ENCODE results near the gene TP53I13. TPM values are rescaled to one million over a fixed set of nuclear protein-coding genes. Genes with fewer than 3 reads are reported as not detected.

Gene TP53I13
- total and polyA plus RNA-seq, 2 donors (not counting 1 experiment from before 2014, with no cell fraction given), result 11.1 to 51.5 TPM

DNA sequence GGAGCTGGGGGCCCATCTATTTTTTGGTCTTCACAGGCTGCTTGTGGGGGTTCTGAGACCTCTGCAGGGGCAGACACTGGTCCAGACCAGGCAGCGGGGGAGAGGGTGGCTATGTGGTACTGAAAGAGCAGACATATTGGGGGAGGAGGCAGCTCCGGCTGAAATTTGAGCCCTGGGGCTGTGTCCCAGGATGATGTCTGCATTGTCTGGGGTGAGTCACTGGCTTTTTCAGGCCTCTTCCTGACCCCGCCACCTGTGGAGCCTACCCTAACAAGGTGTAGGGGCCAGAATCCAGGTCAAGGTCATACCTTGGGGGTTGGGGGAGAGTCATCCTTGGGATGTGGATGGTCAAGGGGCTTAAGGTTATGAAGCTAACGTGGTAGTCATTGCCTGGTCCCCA lies 51.8 kb downstream of the TP53I13 start:
- peak; percentile 25 to 37 for DNase-seq (ENCODE audit: low read depth in 2 of 2)
- TF ChIP-seq, protein P1, sequence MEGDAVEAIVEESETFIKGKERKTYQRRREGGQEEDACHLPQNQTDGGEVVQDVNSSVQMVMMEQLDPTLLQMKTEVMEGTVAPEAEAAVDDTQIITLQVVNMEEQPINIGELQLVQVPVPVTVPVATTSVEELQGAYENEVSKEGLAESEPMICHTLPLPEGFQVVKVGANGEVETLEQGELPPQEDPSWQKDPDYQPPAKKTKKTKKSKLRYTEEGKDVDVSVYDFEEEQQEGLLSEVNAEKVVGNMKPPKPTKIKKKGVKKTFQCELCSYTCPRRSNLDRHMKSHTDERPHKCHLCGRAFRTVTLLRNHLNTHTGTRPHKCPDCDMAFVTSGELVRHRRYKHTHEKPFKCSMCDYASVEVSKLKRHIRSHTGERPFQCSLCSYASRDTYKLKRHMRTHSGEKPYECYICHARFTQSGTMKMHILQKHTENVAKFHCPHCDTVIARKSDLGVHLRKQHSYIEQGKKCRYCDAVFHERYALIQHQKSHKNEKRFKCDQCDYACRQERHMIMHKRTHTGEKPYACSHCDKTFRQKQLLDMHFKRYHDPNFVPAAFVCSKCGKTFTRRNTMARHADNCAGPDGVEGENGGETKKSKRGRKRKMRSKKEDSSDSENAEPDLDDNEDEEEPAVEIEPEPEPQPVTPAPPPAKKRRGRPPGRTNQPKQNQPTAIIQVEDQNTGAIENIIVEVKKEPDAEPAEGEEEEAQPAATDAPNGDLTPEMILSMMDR (conservative IDR thresholded peaks at IDR 0.05 in 1 of 2, IDR thresholded peaks at IDR 0.05 in 1 of 2; ENCODE audit: low read depth in 1 of 2, low read length in 2 of 2), result no peak
- TF ChIP-seq EZH2 (IDR thresholded peaks at IDR 0.05; ENCODE audit: low read length, missing control alignments), result no peak
- peaks cover 22% of the 10 kb centered on the region for H3K4me1 ChIP-seq (ENCODE audit: control insufficient read depth, extremely low read depth, insufficient read depth, low read length)

DNA sequence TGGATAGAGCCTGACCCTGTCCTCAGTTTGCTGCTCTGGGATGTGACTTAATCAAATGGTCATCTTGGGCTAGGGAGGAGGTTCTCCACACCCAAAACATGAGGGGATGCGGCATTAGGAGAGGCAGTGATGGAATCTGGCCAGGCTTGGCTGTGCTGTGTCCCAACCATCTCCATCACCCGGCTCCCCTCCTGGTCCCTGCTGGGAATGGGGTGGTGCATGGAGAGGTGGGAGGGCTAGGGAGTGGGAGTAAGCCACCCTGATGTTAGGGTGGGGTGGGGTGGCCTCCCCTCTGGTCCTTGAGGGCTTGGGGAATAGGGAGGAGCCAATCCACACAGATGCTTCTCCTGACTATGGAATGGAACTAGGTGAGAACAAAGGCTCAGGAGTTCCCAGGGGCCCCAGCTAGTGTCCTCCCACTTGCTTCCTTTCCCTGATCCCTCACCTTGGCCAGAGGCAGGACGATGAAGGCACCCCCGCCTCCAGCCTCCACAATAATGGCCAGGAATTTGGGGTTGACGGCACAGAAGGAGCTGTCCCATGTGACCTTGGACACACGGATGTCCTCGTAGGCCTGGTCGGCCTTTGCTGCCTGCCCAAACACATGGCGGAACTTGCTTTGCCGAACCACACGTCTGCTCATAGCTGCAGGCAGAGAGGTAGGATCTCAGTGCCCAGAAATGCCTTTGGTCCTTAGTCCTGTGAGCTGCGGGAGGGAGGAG lies 52.4 kb downstream of the TP53I13 start:
- no peaks in the 10 kb centered on the region for H3K9me3 ChIP-seq (ENCODE audit: control insufficient read depth, insufficient read depth, low read depth, low read length)
- H3K36me3 ChIP-seq (ENCODE audit: control insufficient read depth, insufficient read depth, low read length), result no peaks in the 10 kb centered on the region
- TF ChIP-seq EZH2 (IDR thresholded peaks at IDR 0.05; ENCODE audit: low read length, missing control alignments), result no peak
- H3K4me1 ChIP-seq (ENCODE audit: control insufficient read depth, extremely low read depth, insufficient read depth, low read length), result peaks cover 24% of the 10 kb centered on the region
- no peaks in the 10 kb centered on the region for H4K20me1 ChIP-seq (ENCODE audit: control insufficient read depth, extremely low read depth, insufficient read depth, low read length)
- no peak overlapping the region for H3K27ac ChIP-seq (ENCODE audit: insufficient read depth, low read length)
- no peaks in the 10 kb centered on the region for H3K27me3 ChIP-seq (ENCODE audit: control insufficient read depth, insufficient read depth, low read length)
- no peak overlapping the region for H2AFZ ChIP-seq (ENCODE audit: low read length)
- no peak overlapping the region for H3K4me2 ChIP-seq (ENCODE audit: extremely low read depth, insufficient read depth, low read length)
- DNase-seq (ENCODE audit: low read depth in 2 of 2), result no peak
- no peak overlapping the region for H3K9ac ChIP-seq (ENCODE audit: insufficient read depth, low read length)
- H3K4me3 ChIP-seq (replicated peaks in 1 of 4; ENCODE audit: control extremely low read depth in 1 of 4, insufficient read depth in 1 of 4, low read depth in 3 of 4, low read length in 4 of 4), result no peak overlapping the region
- H3K79me2 ChIP-seq (ENCODE audit: control insufficient read depth, insufficient read depth, low read length), result no peaks in the 10 kb centered on the region

More for the DNA sequence above, 51.8 kb downstream of the TP53I13 start:
- Histone ChIP-seq H4K20me1 (ENCODE audit: control insufficient read depth, extremely low read depth, insufficient read depth, low read length) (no peaks in the 10 kb centered on the region), H3K36me3 (ENCODE audit: control insufficient read depth, insufficient read depth, low read length) (no peaks in the 10 kb centered on the region), H3K27ac (ENCODE audit: insufficient read depth, low read length) (no peak overlapping the region), H3K79me2 (ENCODE audit: control insufficient read depth, insufficient read depth, low read length) (no peaks in the 10 kb centered on the region), H3K4me3 (replicated peaks in 1 of 4; ENCODE audit: control extremely low read depth in 1 of 4, insufficient read depth in 1 of 4, low read depth in 3 of 4, low read length in 4 of 4) (no peak overlapping the region), H3K9me3 (ENCODE audit: control insufficient read depth, insufficient read depth, low read depth, low read length) (no peaks in the 10 kb centered on the region), H3K4me2 (ENCODE audit: extremely low read depth, insufficient read depth, low read length) (no peak overlapping the region), H3K9ac (ENCODE audit: insufficient read depth, low read length) (no peak overlapping the region), H2AFZ (ENCODE audit: low read length) (no peak overlapping the region), H3K27me3 (ENCODE audit: control insufficient read depth, insufficient read depth, low read length) (no peaks in the 10 kb centered on the region)

DNA sequence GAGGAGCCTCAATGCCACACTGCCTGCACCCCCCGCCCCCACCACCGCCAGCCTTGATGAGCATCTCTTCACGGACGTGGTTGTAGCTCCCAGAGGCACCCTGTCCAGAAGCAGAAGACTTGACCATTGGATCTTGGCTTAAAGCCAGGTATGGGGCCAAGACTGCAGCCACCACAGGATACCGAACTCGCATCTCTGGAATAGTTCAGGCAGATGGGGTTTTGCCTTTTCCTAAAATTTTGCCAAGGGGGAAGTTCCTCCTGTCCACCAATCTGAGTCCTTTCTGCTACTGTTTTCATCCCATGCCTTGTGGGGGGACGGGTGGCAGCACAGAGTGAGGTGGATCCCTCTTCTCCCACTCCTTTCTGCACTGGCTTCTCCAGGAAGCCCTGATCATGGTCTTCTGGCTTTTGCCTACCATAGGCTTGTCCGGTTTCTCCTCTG lies 53.3 kb downstream of the TP53I13 start:
- Histone ChIP-seq H3K4me1 (ENCODE audit: control insufficient read depth, extremely low read depth, insufficient read depth, low read length) (peaks cover 22% of the 10 kb centered on the region), H3K9ac (ENCODE audit: insufficient read depth, low read length) (no peak overlapping the region), H3K4me3 (replicated peaks in 1 of 4; ENCODE audit: control extremely low read depth in 1 of 4, insufficient read depth in 1 of 4, low read depth in 3 of 4, low read length in 4 of 4) (peak overlapping the region; percentile 56 to 86 (median 78)), H3K36me3 (ENCODE audit: control insufficient read depth, insufficient read depth, low read length) (no peaks in the 10 kb centered on the region), H4K20me1 (ENCODE audit: control insufficient read depth, extremely low read depth, insufficient read depth, low read length) (no peaks in the 10 kb centered on the region), H3K4me2 (ENCODE audit: extremely low read depth, insufficient read depth, low read length) (peak overlapping the region; percentile 82), H2AFZ (ENCODE audit: low read length) (no peak overlapping the region), H3K27ac (ENCODE audit: insufficient read depth, low read length) (peak overlapping the region; percentile 60), H3K27me3 (ENCODE audit: control insufficient read depth, insufficient read depth, low read length) (no peaks in the 10 kb centered on the region), H3K79me2 (ENCODE audit: control insufficient read depth, insufficient read depth, low read length) (no peaks in the 10 kb centered on the region), H3K9me3 (ENCODE audit: control insufficient read depth, insufficient read depth, low read depth, low read length) (no peaks in the 10 kb centered on the region)
- no peak for DNase-seq (ENCODE audit: low read depth in 2 of 2)
- no peak for TF ChIP-seq EZH2 (IDR thresholded peaks at IDR 0.05; ENCODE audit: low read length, missing control alignments)

Other genes starting within 250 kb of the TP53I13 start
- 50.6 and 62.8 TPM in 2 replicates for gene TAOK1, start 178.3 kb upstream of the TP53I13 start, total RNA-seq
- 29.4 and 35.1 TPM in 2 replicates for gene TAOK1, start 178.3 kb upstream of the TP53I13 start, polyA plus RNA-seq
- 5.6 and 11.9 TPM in 2 replicates for gene ABHD15, start 1.7 kb upstream of the TP53I13 start, total RNA-seq
- 4.1 and 7.3 TPM in 2 replicates for gene ABHD15, start 1.7 kb upstream of the TP53I13 start, polyA plus RNA-seq
- 20.1 and 22.9 TPM in 2 replicates for gene GIT1, start 20.9 kb downstream of the TP53I13 start, total RNA-seq
- gene GIT1, start 20.9 kb downstream of the TP53I13 start, polyA plus RNA-seq, result 12.4 and 20.1 TPM in 2 replicates
- gene ANKRD13B, start 24.4 kb downstream of the TP53I13 start, total RNA-seq, result 6.3 and 7.2 TPM in 2 replicates
- gene ANKRD13B, start 24.4 kb downstream of the TP53I13 start, polyA plus RNA-seq, result 1.4 and 3.4 TPM in 2 replicates
- gene CORO6, start 54.2 kb downstream of the TP53I13 start, total RNA-seq, result 9.8 and 19.3 TPM in 2 replicates
- gene CORO6, start 54.2 kb downstream of the TP53I13 start, polyA plus RNA-seq, result 7.0 and 8.0 TPM in 2 replicates

All from fibroblast of lung (primary cell).